Liver (tissue), 9 donors: ENCODE results near the gene JOSD2. TPM values are rescaled to one million over a fixed set of nuclear protein-coding genes. Genes with fewer than 3 reads are reported as not detected.

ENCODE experiments used
- DNase-seq: peaks from one replicate; pipeline ENCODE4 v3.0.0-alpha.2; 2017; ENCODE audit warnings: low spot score
- H3K27ac ChIP-seq, 2 donors: one replicate each; pipeline ENCODE4 v1.7.0; 2013; ENCODE audit warnings: inconsistent platforms in 2 of 2, low read length in 2 of 2, control low read depth in 1 of 2, low read depth in 1 of 2, mild to moderate bottlenecking in 1 of 2
- H3K27me3 ChIP-seq, 4 donors: one replicate each; pipeline versions ENCODE4 v1.6.1 to v1.7.0; 2013; ENCODE audit warnings: low read length in 3 of 4, inconsistent platforms in 1 of 4, mild to moderate bottlenecking in 1 of 4, moderate library complexity in 1 of 4; ENCODE audit not compliant: control insufficient read depth in 4 of 4, insufficient read depth in 4 of 4
- H3K36me3 ChIP-seq, 4 donors: one replicate each; pipeline versions ENCODE4 v1.6.1 to v1.7.0; 2013; ENCODE audit warnings: low read length in 3 of 4, mild to moderate bottlenecking in 3 of 4, low read depth in 1 of 4, moderate library complexity in 1 of 4; ENCODE audit not compliant: control insufficient read depth in 4 of 4, insufficient read depth in 3 of 4
- H3K4me1 ChIP-seq, 4 donors: one replicate each; pipeline versions ENCODE4 v1.6.1 to v1.7.0; 2013; ENCODE audit warnings: low read length in 3 of 4, mild to moderate bottlenecking in 3 of 4, moderate library complexity in 1 of 4; ENCODE audit not compliant: control insufficient read depth in 4 of 4, insufficient read depth in 4 of 4
- H3K4me3 ChIP-seq, 3 donors: one replicate each; pipeline versions ENCODE4 v1.6.1 to v1.7.0; 2013; ENCODE audit warnings: low read length in 3 of 3, control low read depth in 1 of 3, low read depth in 1 of 3, mild to moderate bottlenecking in 1 of 3
- H3K9ac ChIP-seq, 2 donors: one replicate each; pipeline ENCODE4 v1.7.0; 2013; ENCODE audit warnings: low read length in 2 of 2, mild to moderate bottlenecking in 2 of 2, moderate library complexity in 2 of 2, control low read depth in 1 of 2, low read depth in 1 of 2
- H3K9me3 ChIP-seq, 4 donors: one replicate each; pipeline versions ENCODE4 v1.6.1 to v1.7.0; 2013; ENCODE audit warnings: low read length in 3 of 4; ENCODE audit not compliant: control insufficient read depth in 4 of 4
- EGR1 ChIP-seq, 2 donors: IDR thresholded peaks; 2 replicates each; pipeline ENCODE4 v1.6.1; 2016 to 2018; ENCODE audit warnings: antibody characterized with exemption in 2 of 2, low read depth in 2 of 2
- FOXA1 ChIP-seq: IDR thresholded peaks from 2 replicates; pipeline ENCODE4 v1.6.1; 2016; ENCODE audit warnings: antibody characterized with exemption
- FOXA2 ChIP-seq: IDR thresholded peaks from 2 replicates; pipeline ENCODE4 v1.6.1; 2016; ENCODE audit warnings: antibody characterized with exemption
- GABPA ChIP-seq, 2 donors: IDR thresholded peaks in 1 of 2; conservative IDR thresholded peaks in 1 of 2; 2 replicates each; pipeline ENCODE4 v1.6.1; 2016; ENCODE audit warnings: antibody characterized with exemption in 2 of 2, mild to moderate bottlenecking in 1 of 2, moderate library complexity in 1 of 2
- HNF4A ChIP-seq, 2 donors: conservative IDR thresholded peaks; 2 replicates each; pipeline ENCODE4 v1.6.1; 2016; ENCODE audit warnings: antibody characterized with exemption in 2 of 2, mild to moderate bottlenecking in 2 of 2
- HNF4G ChIP-seq: IDR thresholded peaks from 2 replicates; pipeline ENCODE4 v1.6.1; 2016; ENCODE audit warnings: antibody characterized with exemption
- JUND ChIP-seq, 2 donors: IDR thresholded peaks; 2 replicates each; pipeline ENCODE4 v1.6.1; 2016; ENCODE audit warnings: antibody characterized with exemption in 2 of 2
- NR2F2 ChIP-seq: IDR thresholded peaks from 2 replicates; pipeline ENCODE4 v1.6.1; 2016; ENCODE audit warnings: antibody characterized with exemption
- RAD21 ChIP-seq, 2 donors: IDR thresholded peaks; 2 replicates each; pipeline ENCODE4 v1.6.1; 2016; ENCODE audit warnings: antibody characterized with exemption in 2 of 2, mild to moderate bottlenecking in 2 of 2
- RXRA ChIP-seq, 2 donors: IDR thresholded peaks; 2 replicates each; pipeline ENCODE4 v1.6.1; 2017 to 2018; ENCODE audit warnings: antibody characterized with exemption in 2 of 2, mild to moderate bottlenecking in 1 of 2
- SP1 ChIP-seq: IDR thresholded peaks from 2 replicates; pipeline ENCODE4 v1.6.1; 2018; ENCODE audit warnings: antibody characterized with exemption, mild to moderate bottlenecking
- TAF1 ChIP-seq: conservative IDR thresholded peaks from 2 replicates; pipeline ENCODE4 v1.6.1; 2016; ENCODE audit warnings: antibody characterized with exemption, mild to moderate bottlenecking
- YY1 ChIP-seq: IDR thresholded peaks from 2 replicates; pipeline ENCODE4 v1.6.1; 2016; ENCODE audit warnings: antibody characterized with exemption, mild to moderate bottlenecking
- WGBS: extraction: QIAGEN DNeasy Blood & Tissue Kit; methylation state at CpG from one replicate; pipeline ENCODE4 v1.1.7; 2013; 5-methylcytosine and 5-hydroxymethylcytosine counted together
- polyA plus RNA-seq, 2 donors: library from polyadenylated mRNA; stranded (reverse) in 1 of 2; unstranded in 1 of 2; fragments of 200-250 nt in 1 of 2; fragments of >200 nt in 1 of 2; fragmentation: Nextera tagmentation in 1 of 2; extraction: Ambion mirVana in 1 of 2; gene quantifications; one replicate each; pipeline versions ENCODE4 v1.2.1 to v1.2.3, GENCODE V29; 2013 to 2015
- total RNA-seq, 2 donors: library from RNA; depleted of rRNA; stranded (reverse); fragments of >200 nt; gene quantifications; one replicate each; pipeline ENCODE4 v1.2.3, GENCODE V29; 2014
- TF ChIP-seq, protein P1 (sequence below): fragments of 150-350 bp; IDR thresholded peaks from 2 replicates; pipeline ENCODE4 v1.5.1; 2017; ENCODE audit warnings: improper control_type of control experiment, low read depth, low read length; ENCODE audit not compliant: missing input control
- TF ChIP-seq, protein P2 (sequence below): IDR thresholded peaks from 2 replicates; pipeline ENCODE4 v1.6.1; 2016; ENCODE audit warnings: antibody characterized with exemption
- TF ChIP-seq, protein P3 (sequence below): IDR thresholded peaks from 2 replicates; pipeline ENCODE4 v1.6.1; 2016; ENCODE audit warnings: antibody characterized with exemption, mild to moderate bottlenecking
- TF ChIP-seq, protein P4 (sequence below): IDR thresholded peaks from 2 replicates; pipeline ENCODE4 v1.6.1; 2016; ENCODE audit warnings: antibody characterized with exemption
- TF ChIP-seq, protein P5 (sequence below): IDR thresholded peaks from 2 replicates; pipeline ENCODE4 v1.6.1; 2016; ENCODE audit warnings: antibody characterized with exemption
- donor health status: healthy.
- donor health status: healthy.
- donor health status: healthy.
- donor health status: healthy.
- donor health status: healthy.

The JOSD2 gene
- total and polyA plus RNA-seq, 4 donors: 6.6 to 32.9 (median 20.0) TPM

DNA sequence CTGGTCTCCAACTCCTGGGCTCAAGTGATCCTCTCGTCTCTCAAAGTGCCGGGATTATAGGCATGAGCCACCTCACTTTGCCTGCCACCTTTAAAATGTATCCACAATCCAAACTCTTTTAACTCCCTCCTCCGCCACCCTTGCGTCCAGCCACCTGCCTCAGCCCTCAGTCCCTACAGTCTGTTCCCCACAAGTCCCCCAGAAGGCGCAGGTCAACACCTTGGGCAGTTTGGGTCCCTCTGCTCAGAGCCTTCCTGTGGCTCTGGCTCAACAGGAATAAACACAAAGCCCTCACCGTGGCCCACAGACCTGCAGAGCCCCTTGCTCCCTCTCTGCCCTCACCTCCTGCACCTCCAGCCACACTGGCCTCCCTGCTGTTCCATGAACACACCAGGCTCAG is 42.2 kb downstream of the JOSD2 start:
- H3K27me3 ChIP-seq: no peaks in the 10 kb centered on the region
- no peak overlapping the region for H3K27ac ChIP-seq
- WGBS: 82% methylated on average over 6 of the region's 6 CpGs
- H3K9ac ChIP-seq: no peak overlapping the region
- no peaks in the 10 kb centered on the region for H3K9me3 ChIP-seq
- no peak overlapping the region for H3K4me3 ChIP-seq
- H3K36me3 ChIP-seq: no peaks in the 10 kb centered on the region
- no peaks in the 10 kb centered on the region for H3K4me1 ChIP-seq
- TF ChIP-seq YY1: no peak
- TF ChIP-seq FOXA2: no peak
- no peak for TF ChIP-seq RXRA (IDR thresholded peaks at IDR 0.05)
- peak in 1 of 2 donors; percentile 36 for TF ChIP-seq RAD21 (IDR thresholded peaks at IDR 0.05)
- DNase-seq: no peak

DNA sequence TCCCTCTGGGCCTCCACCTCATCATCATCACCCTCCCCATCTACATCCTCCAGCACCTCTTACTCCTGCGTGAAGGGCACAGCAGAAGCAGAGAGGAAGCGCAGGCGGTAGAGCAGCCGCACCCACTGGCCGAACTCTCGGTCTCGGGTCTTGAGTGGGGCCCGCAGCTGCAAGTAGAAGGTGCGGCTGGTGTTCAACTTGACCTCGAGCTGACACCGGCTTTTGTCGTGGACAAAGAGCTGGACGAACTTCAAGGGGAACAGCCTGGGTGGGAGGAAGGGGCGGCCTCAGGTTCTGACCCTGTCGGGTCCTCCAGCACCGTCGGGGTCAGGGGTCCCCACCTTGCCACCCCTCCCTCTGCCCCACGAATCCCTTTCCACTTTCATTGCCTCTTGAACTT is 43.4 kb downstream of the JOSD2 start:
- Histone ChIP-seq H3K27me3 (no peaks in the 10 kb centered on the region), H3K9ac (no peak overlapping the region), H3K27ac (no peak overlapping the region), H3K36me3 (no peaks in the 10 kb centered on the region), H3K4me3 (no peak overlapping the region), H3K4me1 (no peaks in the 10 kb centered on the region), H3K9me3 (no peaks in the 10 kb centered on the region)
- no peak for DNase-seq
- WGBS: 87% methylated on average over 18 of the region's 18 CpGs
- TF ChIP-seq HNF4A (conservative IDR thresholded peaks at IDR 0.05) (no peak), RXRA (IDR thresholded peaks at IDR 0.05) (no peak), HNF4G (no peak), EGR1 (IDR thresholded peaks at IDR 0.05; ENCODE audit: low read depth in 2 of 2) (no peak), FOXA2 (no peak), TAF1 (no peak), SP1 (no peak), JUND (IDR thresholded peaks at IDR 0.05) (no peak), NR2F2 (no peak), YY1 (no peak), RAD21 (IDR thresholded peaks at IDR 0.05) (no peak), FOXA1 (no peak), GABPA (IDR thresholded peaks at IDR 0.05 in 1 of 2, conservative IDR thresholded peaks at IDR 0.05 in 1 of 2) (no peak)
- TF ChIP-seq, protein P1, sequence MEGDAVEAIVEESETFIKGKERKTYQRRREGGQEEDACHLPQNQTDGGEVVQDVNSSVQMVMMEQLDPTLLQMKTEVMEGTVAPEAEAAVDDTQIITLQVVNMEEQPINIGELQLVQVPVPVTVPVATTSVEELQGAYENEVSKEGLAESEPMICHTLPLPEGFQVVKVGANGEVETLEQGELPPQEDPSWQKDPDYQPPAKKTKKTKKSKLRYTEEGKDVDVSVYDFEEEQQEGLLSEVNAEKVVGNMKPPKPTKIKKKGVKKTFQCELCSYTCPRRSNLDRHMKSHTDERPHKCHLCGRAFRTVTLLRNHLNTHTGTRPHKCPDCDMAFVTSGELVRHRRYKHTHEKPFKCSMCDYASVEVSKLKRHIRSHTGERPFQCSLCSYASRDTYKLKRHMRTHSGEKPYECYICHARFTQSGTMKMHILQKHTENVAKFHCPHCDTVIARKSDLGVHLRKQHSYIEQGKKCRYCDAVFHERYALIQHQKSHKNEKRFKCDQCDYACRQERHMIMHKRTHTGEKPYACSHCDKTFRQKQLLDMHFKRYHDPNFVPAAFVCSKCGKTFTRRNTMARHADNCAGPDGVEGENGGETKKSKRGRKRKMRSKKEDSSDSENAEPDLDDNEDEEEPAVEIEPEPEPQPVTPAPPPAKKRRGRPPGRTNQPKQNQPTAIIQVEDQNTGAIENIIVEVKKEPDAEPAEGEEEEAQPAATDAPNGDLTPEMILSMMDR: no peak
- TF ChIP-seq, protein P2, sequence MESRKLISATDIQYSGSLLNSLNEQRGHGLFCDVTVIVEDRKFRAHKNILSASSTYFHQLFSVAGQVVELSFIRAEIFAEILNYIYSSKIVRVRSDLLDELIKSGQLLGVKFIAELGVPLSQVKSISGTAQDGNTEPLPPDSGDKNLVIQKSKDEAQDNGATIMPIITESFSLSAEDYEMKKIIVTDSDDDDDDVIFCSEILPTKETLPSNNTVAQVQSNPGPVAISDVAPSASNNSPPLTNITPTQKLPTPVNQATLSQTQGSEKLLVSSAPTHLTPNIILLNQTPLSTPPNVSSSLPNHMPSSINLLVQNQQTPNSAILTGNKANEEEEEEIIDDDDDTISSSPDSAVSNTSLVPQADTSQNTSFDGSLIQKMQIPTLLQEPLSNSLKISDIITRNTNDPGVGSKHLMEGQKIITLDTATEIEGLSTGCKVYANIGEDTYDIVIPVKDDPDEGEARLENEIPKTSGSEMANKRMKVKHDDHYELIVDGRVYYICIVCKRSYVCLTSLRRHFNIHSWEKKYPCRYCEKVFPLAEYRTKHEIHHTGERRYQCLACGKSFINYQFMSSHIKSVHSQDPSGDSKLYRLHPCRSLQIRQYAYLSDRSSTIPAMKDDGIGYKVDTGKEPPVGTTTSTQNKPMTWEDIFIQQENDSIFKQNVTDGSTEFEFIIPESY: no peak
- TF ChIP-seq, protein P3, sequence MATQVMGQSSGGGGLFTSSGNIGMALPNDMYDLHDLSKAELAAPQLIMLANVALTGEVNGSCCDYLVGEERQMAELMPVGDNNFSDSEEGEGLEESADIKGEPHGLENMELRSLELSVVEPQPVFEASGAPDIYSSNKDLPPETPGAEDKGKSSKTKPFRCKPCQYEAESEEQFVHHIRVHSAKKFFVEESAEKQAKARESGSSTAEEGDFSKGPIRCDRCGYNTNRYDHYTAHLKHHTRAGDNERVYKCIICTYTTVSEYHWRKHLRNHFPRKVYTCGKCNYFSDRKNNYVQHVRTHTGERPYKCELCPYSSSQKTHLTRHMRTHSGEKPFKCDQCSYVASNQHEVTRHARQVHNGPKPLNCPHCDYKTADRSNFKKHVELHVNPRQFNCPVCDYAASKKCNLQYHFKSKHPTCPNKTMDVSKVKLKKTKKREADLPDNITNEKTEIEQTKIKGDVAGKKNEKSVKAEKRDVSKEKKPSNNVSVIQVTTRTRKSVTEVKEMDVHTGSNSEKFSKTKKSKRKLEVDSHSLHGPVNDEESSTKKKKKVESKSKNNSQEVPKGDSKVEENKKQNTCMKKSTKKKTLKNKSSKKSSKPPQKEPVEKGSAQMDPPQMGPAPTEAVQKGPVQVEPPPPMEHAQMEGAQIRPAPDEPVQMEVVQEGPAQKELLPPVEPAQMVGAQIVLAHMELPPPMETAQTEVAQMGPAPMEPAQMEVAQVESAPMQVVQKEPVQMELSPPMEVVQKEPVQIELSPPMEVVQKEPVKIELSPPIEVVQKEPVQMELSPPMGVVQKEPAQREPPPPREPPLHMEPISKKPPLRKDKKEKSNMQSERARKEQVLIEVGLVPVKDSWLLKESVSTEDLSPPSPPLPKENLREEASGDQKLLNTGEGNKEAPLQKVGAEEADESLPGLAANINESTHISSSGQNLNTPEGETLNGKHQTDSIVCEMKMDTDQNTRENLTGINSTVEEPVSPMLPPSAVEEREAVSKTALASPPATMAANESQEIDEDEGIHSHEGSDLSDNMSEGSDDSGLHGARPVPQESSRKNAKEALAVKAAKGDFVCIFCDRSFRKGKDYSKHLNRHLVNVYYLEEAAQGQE: no peak
- TF ChIP-seq, protein P4, sequence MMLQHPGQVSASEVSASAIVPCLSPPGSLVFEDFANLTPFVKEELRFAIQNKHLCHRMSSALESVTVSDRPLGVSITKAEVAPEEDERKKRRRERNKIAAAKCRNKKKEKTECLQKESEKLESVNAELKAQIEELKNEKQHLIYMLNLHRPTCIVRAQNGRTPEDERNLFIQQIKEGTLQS: no peak
- TF ChIP-seq, protein P5, sequence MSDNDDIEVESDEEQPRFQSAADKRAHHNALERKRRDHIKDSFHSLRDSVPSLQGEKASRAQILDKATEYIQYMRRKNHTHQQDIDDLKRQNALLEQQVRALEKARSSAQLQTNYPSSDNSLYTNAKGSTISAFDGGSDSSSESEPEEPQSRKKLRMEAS: no peak
